GM19193 (cell line): ENCODE results near the gene IMMP2L.

Experiments used
- POLR2A ChIP-seq: IDR thresholded peaks from 4 replicates; pipeline ENCODE4 v1.6.1; 2011; ENCODE audit not compliant: insufficient read depth, insufficient read length; ENCODE audit errors: extremely low read depth

The IMMP2L gene

DNA sequence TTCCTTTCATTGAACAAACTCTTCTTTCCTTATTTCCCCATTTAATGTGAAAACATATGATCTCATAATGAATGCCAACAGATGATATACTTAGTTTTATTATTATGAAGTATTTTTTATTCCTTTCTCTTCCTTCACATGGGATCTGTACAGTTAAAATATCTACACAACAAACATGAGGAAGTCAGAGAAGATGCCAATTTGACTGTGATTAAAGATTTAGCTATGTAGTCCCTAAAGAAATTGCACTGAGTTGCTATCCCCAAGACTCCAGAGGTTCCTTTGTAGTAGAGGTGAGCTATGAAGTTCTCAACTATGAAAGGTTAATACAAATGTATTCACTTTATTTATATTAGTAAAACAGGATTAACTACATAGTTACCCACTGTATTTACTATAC, 532.0 kb downstream of the IMMP2L start:
- no peak for TF ChIP-seq POLR2A

DNA sequence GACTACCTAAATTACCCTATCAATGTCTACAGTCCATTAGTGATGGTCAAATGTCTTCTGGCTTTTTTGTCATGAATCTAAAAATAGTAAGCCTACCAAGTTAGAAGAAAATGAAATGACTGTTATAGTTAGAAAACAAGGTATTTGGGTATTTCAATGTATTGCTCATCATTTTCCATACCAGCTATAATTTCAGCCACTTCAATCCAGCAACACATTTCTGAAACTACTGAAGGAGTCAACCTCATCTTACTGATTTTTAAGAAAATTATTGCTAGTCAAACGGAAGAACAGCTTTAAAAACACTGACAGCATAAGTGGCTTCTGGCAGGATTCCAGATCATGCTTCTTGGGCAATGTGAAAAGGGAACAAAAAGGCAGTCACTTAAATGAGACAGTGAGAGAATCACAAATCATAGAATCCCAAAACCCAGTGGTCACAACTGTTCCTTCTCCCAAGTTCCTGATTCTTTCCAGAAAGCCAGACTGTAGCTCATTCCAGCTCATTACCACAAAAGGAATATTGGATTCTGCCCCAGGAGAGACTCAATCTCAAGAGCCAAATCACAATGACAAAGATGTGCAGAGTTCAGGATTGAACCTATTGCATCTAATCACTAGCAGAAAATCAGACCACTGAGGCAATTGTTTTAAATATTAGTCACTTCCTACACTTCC, 532.6 kb downstream of the IMMP2L start:
- no peak for TF ChIP-seq POLR2A

DNA sequence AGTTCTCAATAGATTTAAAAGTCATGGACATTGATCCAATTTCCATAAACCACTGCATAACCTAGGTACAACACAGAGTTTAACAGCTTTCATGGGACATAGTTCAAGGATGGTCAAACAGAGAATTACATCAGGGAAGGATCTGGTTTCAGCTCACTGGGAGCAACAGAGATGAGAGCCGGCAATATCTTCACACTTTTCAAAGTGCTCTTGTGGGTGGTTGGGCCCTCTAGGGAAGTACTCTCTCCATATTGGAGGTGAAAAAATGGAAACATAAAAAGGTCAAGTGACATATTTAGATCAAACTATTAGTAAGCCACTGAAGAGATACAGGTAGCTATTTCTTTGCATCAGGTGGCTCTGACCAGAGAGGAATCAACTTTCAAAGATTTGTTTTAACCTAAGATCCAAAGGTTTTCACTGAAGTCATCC, 533.1 kb downstream of the IMMP2L start:
- no peak for TF ChIP-seq POLR2A

DNA sequence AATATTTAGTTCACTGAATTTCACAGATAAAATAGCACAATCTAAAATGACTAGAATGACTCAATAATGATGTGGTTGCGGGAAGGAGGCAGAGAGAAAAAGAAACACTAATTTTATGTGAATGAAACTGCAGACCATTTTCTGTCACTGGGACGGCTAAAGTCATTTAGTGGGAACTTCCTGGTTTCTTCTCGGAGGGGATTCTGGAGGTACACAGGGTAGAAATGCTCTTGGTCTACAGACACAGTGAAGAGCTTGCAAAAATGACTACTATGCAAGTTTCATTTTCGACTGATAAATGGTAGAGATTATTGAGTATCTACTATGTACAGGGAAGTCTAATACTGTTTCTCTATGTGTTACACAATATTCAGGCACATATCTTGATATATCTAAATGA, 534.9 kb downstream of the IMMP2L start:
- TF ChIP-seq POLR2A: no peak

DNA sequence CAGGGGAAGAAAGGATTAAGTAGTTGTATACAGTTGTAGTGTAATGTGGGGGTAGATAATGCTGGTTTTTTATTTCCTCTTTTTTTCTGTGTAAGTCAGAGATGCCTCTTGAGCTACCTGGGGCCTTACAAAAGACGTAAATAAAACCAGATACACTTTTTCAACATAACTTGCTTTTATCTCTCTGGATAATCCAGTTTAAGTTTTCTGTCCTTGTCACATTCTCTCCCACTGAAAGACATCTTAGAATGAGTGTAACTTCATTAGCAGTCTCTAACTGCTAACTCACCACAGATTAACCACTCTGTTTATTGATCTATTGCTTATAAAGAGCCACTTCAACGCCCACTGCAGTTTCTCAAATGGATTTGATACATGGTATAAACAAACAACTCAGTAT, 535.5 kb downstream of the IMMP2L start:
- no peak for TF ChIP-seq POLR2A

DNA sequence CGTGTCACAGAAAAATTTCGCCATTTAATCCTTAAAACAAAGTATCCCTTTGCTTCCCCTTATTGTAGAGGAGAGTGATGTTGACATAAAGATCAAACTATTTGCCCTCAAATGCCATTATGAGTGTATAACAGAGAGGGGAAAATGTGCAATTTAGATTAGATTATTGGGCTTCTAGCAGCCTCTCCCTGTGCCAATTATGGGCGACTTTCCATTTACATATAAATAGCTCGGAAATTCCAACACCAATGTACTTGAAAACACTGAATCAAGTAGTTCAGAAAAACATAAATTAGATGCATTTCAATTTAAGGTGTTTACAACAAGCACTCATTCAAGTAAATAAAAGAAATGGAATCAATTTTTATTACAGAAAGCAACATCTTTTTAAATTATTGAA, 535.9 kb downstream of the IMMP2L start:
- no peak for TF ChIP-seq POLR2A

DNA sequence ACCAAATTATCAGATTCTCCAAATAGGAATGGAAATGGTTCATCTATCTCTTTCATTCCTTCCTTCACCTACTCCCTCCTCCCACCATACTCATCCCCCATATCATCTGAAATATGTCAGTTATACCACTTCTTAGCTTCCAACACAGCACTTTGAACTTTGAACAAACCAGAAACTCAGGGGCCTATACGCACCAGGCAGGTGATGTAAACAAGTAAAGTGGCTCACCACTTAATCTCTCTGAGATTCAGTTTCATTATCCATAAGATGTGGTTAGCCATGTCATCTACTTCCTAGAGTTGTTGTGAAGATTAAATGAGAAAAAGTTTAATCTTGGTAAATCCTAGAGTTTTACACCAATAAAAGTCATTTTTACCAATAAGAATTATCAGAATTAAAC, 537.3 kb downstream of the IMMP2L start:
- TF ChIP-seq POLR2A: no peak

DNA sequence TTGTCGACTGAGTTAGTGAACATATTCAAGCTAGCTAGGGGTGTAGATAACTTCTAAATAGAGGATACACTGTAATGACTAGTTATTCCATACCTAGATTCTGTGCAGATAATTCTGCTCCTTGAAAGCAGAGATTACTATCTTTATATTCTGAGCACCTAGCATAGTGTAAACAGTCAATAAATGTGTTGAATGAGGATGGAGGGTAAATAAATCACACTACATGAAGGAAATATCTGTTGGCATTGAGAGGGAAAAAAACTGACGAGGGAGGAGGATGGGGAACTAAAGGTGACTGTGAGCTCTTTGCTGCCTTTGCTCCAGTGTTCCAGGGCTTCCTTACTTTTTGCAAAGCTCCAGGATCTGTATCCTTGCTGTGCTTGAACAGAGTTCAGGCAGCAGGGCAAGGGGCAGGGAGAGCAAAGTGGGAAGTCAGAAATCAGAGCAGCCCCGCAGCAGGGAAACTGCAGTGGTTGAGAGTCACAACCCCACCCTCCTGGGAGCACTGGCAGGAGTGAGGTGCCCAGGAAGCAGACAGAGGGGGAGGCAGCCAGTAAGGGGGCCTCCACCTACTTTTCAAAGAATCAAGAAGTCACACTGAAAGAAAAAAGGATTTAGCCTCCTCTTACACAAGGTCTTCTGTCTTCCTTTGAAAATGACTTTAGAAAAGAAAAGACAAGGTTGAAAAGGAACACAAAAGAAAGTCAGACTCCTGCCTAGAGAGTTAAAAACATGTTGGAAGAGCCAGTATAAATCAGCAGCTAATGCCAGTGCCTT, 543.1 kb downstream of the IMMP2L start:
- TF ChIP-seq POLR2A: no peak

DNA sequence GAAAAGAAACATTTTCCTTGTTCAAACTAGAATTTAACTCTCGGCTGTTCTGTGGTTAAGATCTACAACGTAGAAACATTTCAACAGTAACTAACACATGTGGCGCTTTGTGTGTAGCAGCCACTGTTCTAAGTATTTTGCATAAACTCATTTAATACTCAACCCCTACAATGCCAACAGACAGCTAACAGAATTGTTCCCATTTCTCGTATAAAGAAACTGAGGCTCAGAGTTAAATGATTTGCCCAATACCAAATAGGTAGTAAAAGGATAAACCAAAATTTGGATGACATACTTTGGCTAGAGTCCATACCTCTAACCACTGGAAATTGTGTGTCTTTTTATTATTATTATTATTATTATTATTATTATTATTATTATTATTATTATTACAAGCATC, 543.8 kb downstream of the IMMP2L start:
- TF ChIP-seq POLR2A: no peak

DNA sequence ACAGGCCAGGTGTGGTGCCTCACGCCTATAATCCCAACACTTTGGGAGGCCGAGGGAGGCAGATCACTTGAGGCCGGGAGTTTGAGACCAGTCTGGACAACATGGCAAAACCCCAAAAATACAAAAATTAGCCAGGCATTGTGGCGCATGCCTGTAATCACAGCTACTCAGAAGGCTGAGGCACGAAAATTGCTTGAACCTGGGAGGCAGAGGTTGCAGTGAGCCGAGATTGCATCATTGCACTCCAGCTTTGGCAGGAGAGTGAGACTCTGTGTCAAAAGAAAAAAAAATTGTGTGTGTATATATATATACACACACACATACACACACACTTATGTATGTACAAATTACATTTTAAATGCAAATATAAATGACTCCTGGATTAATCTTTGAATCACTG, 548.2 kb downstream of the IMMP2L start:
- TF ChIP-seq POLR2A: no peak

DNA sequence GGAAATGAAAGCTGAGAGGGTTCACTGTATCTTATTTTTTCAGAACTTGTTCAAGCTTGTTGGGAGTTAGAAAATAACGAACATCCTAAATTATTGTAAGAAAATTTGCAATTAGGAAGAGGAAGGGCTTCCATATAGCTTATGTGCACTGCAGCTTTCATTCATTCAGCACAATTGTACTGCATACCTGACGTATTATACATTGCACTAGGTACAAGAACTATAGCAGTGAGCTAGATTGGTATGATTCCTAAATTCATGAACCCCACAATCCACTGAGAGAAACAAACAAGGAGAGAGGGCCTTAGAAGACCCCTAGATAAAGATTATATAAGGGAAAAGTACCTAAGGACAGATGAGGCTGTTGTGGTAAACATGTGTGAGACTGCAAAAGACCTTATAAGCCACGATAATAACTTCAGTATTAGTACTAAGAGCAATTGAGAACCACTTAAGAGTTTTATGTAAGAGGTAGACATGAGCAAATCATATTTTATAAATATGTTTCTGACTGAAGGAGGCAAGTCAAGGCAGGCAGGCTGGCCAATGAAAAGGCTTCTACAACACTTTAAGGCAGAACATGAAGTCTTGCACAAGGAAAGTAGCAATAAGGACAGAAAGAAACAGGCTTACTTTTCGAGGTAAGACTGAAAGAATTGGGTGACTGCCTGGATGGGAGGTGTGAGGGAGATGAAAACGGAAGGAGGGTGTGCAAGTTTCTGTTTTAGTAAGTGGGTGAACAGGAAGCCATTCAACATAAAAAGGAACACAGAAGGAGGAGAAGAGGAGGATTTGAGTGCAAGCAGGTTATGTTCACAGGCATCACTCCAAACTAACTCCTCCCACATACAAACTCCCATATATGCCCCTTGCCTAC, 549.3 kb downstream of the IMMP2L start:
- no peak for TF ChIP-seq POLR2A

DNA sequence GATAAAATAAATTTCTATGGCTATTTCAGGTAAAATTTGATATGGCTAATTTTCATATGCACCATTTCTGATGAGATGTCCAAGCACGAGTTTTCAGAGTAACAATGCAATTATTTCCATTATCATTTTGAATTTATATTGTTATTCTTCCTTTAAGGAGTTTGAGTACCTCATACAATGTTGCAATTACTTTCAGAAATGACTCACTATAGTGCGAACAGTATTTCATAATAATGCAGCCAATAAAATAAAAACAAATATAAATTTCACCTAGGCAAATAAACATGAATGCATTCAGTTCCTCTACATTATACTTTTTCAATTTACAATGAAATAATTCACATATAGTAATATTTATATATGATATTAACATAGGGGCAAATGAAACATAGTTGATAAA, 550.1 kb downstream of the IMMP2L start:
- TF ChIP-seq POLR2A: no peak

DNA sequence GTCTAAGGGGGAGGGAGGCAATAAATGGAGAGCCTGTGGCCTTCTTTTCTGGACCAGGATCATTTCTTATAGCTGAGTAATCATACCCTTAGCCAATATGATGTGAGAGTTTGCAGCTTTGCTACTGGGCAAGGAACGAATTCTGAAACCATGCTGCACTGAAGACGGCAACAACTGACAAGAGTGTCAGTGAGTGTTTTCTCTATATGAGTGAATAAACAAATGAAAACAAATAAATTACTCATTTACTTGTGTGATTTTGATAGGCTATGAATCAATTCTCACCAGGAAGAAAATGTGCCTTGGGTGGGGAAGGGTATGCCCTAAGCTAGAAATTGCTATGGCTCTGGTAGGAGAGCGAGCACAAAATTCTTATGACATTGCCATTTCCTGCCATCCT, 550.8 kb downstream of the IMMP2L start:
- TF ChIP-seq POLR2A: no peak

DNA sequence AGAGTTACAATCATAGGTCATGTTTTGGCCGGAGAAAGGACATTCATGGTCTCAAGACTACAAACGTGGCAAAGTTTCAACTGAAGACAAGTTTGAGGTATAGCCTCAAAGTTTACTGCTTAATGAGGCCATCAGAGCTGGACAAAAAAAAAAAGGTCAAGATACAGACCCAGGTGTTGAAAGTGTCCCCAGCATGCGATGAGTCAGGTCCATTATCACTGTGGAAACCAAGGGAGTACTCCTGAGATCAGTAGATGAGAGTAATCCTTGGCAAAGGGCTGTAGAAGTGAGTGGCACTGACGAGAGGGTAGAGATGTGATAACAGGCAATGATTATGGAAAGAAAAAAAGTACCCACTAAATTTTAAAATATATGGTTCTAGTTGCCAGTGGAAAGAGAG, 551.5 kb downstream of the IMMP2L start:
- TF ChIP-seq POLR2A: no peak

DNA sequence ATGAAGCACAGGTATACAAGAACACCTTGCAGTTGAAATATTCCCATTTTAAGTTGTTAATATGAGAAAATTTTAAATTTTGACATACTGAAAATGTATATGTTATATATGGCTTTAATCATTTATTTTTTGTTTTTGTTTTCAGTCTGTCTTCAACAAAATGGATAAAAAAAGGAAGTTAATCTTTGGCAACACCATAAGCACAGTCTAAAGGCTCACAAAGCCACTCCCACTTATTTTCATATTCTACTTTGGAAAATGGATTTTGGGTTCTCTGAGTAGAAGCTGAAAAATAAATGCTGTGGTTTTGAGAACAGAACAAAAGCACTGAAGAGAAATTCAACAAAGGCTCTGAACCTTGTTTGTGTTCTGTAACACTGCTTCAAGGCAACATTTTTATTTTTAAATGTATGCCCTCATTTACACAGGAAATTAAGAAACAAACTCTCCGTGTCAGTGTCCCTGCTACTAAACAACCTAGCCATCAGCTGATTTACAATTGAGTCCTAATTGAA, 552.7 kb downstream of the IMMP2L start:
- no peak for TF ChIP-seq POLR2A
